Body of pancreas (tissue), 4 donors: ENCODE measurements around the gene PTPRT. TPM values are rescaled to one million over a fixed set of nuclear protein-coding genes. Genes with fewer than 3 reads are reported as not detected.

Experiments used
- ATAC-seq: fragments of 150-250 bp; one replicate; pipeline ENCODE4 v1.9.1; 2016
- DNase-seq, 4 donors: peaks; one replicate each; pipeline ENCODE4 v3.0.0-alpha.2; 2019
- H3K27ac ChIP-seq, 4 donors: fragments of 200-600 bp; sonication (generic); 1 replicate in 3 of 4; 2 replicates in 1 of 4; pipeline versions ENCODE4 v1.5.1 to v1.6.1; 2016 to 2019; ENCODE audit warnings: mild to moderate bottlenecking in 1 of 4, mixed read lengths in 1 of 4, moderate library complexity in 1 of 4
- H3K27me3 ChIP-seq, 2 donors: fragments of 200-600 bp; sonication (generic); one replicate each; pipeline ENCODE4 v1.6.0; 2016; ENCODE audit warnings: mild to moderate bottlenecking in 1 of 2
- H3K36me3 ChIP-seq, 2 donors: fragments of 200-600 bp; sonication (generic); replicated peaks in 1 of 2; 2 replicates each; pipeline ENCODE4 v1.5.1; 2016; ENCODE audit warnings: low read depth in 2 of 2; ENCODE audit not compliant: insufficient read depth in 1 of 2
- H3K4me1 ChIP-seq: fragments of 200-600 bp; sonication (generic); one replicate; pipeline ENCODE4 v1.6.0; 2016
- H3K4me3 ChIP-seq, 2 donors: fragments of 200-600 bp; sonication (generic); 1 replicate in 1 of 2; 2 replicates in 1 of 2; pipeline ENCODE4 v1.5.1; 2016 to 2019
- H3K9me3 ChIP-seq, 3 donors: fragments of 200-600 bp; sonication (generic); 1 replicate in 2 of 3; 2 replicates in 1 of 3; pipeline ENCODE4 v1.5.1; 2016
- POLR2A ChIP-seq, 3 donors: fragments of 450-650 bp; IDR thresholded peaks; one replicate each; pipeline ENCODE4 v1.6.1; 2016; ENCODE audit warnings: antibody characterized with exemption in 3 of 3, mild to moderate bottlenecking in 2 of 3
- WGBS, 2 donors: methylation state at CpG; one replicate each; pipeline ENCODE4 v1.1.5; 2017; 5-methylcytosine and 5-hydroxymethylcytosine counted together
- intact Hi-C: fragments of 100-400 bp; cut with DNase I; formaldehyde crosslinking; loops from one replicate; pipeline ENCODE4 v1.15.1; 2023
- total RNA-seq, 2 donors: library from RNA; depleted of rRNA; stranded (reverse); fragments of >200 nt; gene quantifications; one replicate each; pipeline ENCODE4 v1.1.0, GENCODE V29; 2016
- TF ChIP-seq, protein P1 (sequence below), 7 experiments: fragments of 450-650 bp in 4 of 7; fragments of 200-600 bp in 3 of 7; sonication (generic) in 3 of 7; IDR thresholded peaks; one replicate each; pipeline ENCODE4 v1.5.1; 2016 to 2019; ENCODE audit warnings: antibody characterized with exemption in 7 of 7

PTPRT gene
- total RNA-seq, 2 donors from 2014 or later, result 0.33 to 1.0 TPM

DNA sequence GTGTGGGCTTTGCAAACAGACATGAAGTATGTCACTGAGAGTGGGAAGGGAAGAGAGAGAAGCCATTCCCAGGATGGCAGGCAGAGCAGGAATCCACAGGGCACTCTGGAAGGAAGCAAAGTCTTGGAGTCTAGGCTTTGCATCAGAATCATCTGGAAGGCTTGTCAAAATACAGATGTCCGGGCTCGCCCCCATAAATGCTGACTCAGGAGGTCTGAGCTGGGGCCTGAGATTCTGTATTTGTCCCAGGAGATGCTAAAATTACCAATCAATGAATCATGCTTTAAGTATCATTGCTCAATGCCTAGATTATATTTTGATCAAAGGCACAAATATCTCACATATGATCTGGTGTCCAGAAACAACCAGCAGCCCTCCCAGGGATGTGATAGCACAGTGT is 46.3 kb upstream of the PTPRT start:
- ATAC-seq (no peak), DNase-seq (no peak)
- TF ChIP-seq, protein P1, sequence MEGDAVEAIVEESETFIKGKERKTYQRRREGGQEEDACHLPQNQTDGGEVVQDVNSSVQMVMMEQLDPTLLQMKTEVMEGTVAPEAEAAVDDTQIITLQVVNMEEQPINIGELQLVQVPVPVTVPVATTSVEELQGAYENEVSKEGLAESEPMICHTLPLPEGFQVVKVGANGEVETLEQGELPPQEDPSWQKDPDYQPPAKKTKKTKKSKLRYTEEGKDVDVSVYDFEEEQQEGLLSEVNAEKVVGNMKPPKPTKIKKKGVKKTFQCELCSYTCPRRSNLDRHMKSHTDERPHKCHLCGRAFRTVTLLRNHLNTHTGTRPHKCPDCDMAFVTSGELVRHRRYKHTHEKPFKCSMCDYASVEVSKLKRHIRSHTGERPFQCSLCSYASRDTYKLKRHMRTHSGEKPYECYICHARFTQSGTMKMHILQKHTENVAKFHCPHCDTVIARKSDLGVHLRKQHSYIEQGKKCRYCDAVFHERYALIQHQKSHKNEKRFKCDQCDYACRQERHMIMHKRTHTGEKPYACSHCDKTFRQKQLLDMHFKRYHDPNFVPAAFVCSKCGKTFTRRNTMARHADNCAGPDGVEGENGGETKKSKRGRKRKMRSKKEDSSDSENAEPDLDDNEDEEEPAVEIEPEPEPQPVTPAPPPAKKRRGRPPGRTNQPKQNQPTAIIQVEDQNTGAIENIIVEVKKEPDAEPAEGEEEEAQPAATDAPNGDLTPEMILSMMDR (IDR thresholded peaks at IDR 0.05), result no peak
- TF ChIP-seq POLR2A (IDR thresholded peaks at IDR 0.05), result no peak
- intact Hi-C loops, result no loop called here
- no peaks in the 10 kb centered on the region for H3K4me1 ChIP-seq
- no peaks in the 10 kb centered on the region for H3K27me3 ChIP-seq
- 58% methylated on average over 2 of the region's 2 CpGs; no CpG with 5 or more reads in 1 of the 2 donors for WGBS, 2 donors
- H3K27ac ChIP-seq, result no peak overlapping the region
- no peak overlapping the region for H3K4me3 ChIP-seq
- no peaks in the 10 kb centered on the region for H3K9me3 ChIP-seq
- no peaks in the 10 kb centered on the region for H3K36me3 ChIP-seq

DNA sequence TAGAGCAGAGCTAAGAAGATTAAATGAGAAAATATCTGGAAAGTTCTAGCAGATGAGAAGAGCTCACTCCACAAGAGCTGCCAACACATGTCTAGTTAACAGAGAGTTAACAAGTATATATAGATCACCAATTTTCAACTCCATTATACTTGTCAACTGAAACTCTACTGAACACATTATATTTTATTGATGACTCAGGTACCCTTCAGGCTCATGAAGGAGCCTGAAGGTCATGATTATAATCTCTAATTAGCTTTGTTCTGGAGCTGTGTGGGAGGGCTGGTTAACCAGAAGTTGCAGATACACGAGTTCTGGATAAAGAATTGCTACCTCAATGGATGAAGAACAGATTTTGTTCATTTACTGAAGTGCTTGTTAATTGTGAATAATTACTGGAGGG is 42.1 kb upstream of the PTPRT start:
- WGBS, 2 donors, result 24 to 40% methylated on average over 1 of the region's 1 CpG
- Histone ChIP-seq H3K27ac (no peak overlapping the region), H3K4me1 (no peaks in the 10 kb centered on the region), H3K9me3 (no peaks in the 10 kb centered on the region), H3K27me3 (no peaks in the 10 kb centered on the region), H3K36me3 (no peaks in the 10 kb centered on the region), H3K4me3 (no peak overlapping the region)
- DNase-seq (no peak), ATAC-seq (no peak)
- TF ChIP-seq, protein P1 (IDR thresholded peaks at IDR 0.05), result no peak
- TF ChIP-seq POLR2A (IDR thresholded peaks at IDR 0.05), result no peak
- intact Hi-C loops, result no loop called here

DNA sequence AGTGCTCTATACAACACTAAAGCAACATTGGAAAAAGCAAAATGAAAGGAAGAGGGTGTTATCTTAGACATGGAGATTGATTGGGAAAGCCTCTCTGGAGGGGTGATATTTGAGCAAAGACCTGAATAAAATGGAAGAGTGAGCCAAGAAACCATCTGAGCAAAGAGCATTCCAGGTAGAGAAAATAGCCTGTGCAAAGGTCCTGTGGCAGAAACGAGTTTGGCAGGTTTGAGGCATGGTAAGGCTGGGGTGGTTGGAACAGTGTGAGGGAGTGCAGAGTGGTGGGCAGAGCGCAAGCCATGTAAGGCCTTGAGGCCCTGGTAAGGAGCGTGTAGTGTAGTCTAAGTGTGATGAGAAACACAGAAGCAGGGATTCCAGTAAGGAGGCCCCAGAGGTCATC is 40.0 kb upstream of the PTPRT start:
- H3K4me1 ChIP-seq, result no peaks in the 10 kb centered on the region
- TF ChIP-seq, protein P1 (IDR thresholded peaks at IDR 0.05), result no peak
- no peak for TF ChIP-seq POLR2A (IDR thresholded peaks at IDR 0.05)

DNA sequence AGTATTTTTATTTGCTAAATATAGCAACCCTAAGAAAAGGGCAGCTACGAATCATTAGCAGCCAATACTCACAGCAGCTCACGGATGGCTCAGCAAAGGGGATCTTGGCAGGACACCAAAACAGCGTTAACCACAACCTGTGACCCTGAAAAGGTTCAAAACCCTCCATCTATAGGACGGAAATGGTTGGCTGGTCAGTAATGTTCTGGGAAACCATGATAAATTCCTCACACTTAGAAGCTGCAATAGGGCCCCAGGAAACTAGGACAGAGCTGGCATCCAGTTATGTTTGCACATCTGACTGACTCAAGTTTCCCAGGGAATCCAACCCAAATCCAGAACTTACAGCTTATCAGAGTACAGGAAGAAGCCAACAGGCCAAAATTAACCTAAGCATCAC is 30.9 kb upstream of the PTPRT start:
- TF ChIP-seq POLR2A (IDR thresholded peaks at IDR 0.05), result no peak
- TF ChIP-seq, protein P1 (IDR thresholded peaks at IDR 0.05), result no peak
- no peaks in the 10 kb centered on the region for H3K36me3 ChIP-seq
- no peak overlapping the region for H3K4me3 ChIP-seq
- WGBS, 2 donors, result 32 to 34% methylated on average over 4 of the region's 4 CpGs
- H3K9me3 ChIP-seq, result no peaks in the 10 kb centered on the region
- no peaks in the 10 kb centered on the region for H3K27me3 ChIP-seq
- no peak overlapping the region for H3K27ac ChIP-seq
- ATAC-seq (no peak), DNase-seq (no peak)
- intact Hi-C loops, result no loop called here
- H3K4me1 ChIP-seq, result no peaks in the 10 kb centered on the region

More for the DNA sequence above, 40.0 kb upstream of the PTPRT start:
- DNase-seq (no peak), ATAC-seq (no peak)
- no peaks in the 10 kb centered on the region for H3K9me3 ChIP-seq
- no peaks in the 10 kb centered on the region for H3K36me3 ChIP-seq
- H3K27ac ChIP-seq, result no peak overlapping the region
- 58 to 65% methylated on average over 3 of the region's 3 CpGs for WGBS, 2 donors
- no peak overlapping the region for H3K4me3 ChIP-seq
- intact Hi-C loops, result no loop called here
- H3K27me3 ChIP-seq, result no peaks in the 10 kb centered on the region

DNA sequence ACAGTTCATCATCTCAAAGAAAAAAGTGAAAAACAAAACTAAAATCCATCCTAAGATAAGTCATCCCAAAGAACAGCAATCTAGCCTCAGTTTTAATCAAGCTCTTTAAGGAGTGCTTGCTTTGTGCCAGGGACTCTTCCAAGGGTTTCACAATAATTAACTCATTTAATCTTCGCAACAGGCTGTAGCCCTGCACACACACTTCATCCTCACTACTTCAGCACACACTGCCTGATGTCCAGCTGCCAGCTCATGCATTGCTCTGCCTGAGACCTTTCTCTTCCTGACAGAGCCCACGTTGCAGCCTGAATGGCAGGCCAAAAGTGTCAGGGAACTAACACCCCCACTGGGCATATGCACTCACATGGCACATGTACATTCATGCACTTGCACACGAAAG is 21.2 kb upstream of the PTPRT start:
- TF ChIP-seq, protein P1 (IDR thresholded peaks at IDR 0.05), result no peak
- no peak for TF ChIP-seq POLR2A (IDR thresholded peaks at IDR 0.05)
- Histone ChIP-seq H3K36me3 (no peaks in the 10 kb centered on the region), H3K9me3 (no peaks in the 10 kb centered on the region), H3K27ac (no peak overlapping the region), H3K4me1 (no peaks in the 10 kb centered on the region), H3K27me3 (no peaks in the 10 kb centered on the region), H3K4me3 (no peak overlapping the region)
- intact Hi-C loops, result no loop called here
- DNase-seq (no peak), ATAC-seq (no peak)
- 45 to 56% methylated on average over 3 of the region's 3 CpGs for WGBS, 2 donors
